ENCODE measurements around the gene GATD1.

GATD1 gene

DNA sequence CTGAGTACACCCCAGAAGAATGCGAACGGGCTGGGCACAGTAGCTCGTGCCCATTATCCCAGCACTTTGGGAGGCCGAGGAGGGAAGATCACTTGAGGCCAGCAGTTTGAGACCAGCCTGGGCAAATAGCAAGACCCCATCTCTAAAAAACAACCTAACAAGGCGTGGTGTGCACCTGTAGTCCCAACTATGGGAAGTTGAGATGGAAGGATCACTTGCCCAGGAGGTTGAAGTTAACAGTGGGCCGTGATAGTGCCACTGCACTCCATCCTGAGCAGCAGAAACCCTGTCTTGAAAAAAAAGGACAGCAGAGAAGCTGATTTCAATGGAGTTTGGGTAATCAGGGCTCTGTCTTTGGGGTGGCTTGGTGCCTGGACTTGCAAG lies 35.8 kb upstream of the GATD1 start:
- peaks cover 19% of the 10 kb centered on the region for H3K79me2 ChIP-seq (ENCODE audit: control insufficient read depth, insufficient read depth, low read length, poor library complexity)
- no peak overlapping the region for H3K27ac ChIP-seq (ENCODE audit: low read depth, low read length)
- H3K36me3 ChIP-seq (ENCODE audit: control insufficient read depth in 1 of 2, insufficient read depth in 2 of 2, low read length in 2 of 2) = peaks cover 31% of the 10 kb centered on the region in 2 experiments
- H3K27me3 ChIP-seq (ENCODE audit: insufficient read depth, low read length) = no peaks in the 10 kb centered on the region
- DNase-seq = no peak
- H3K18ac ChIP-seq (ENCODE audit: low read length) = no peak overlapping the region
- H2BK12ac ChIP-seq (ENCODE audit: low read length) = no peak overlapping the region
- H3K23ac ChIP-seq (ENCODE audit: low read length) = no peak overlapping the region
- no peak overlapping the region for H4K12ac ChIP-seq (ENCODE audit: low read depth, low read length)
- no peak overlapping the region for H2BK120ac ChIP-seq (ENCODE audit: insufficient read depth, low read length, poor library complexity)
- H3K4ac ChIP-seq (ENCODE audit: low read depth, low read length) = no peak overlapping the region
- WGBS (ENCODE audit: extremely low coverage, insufficient coverage, insufficient read length) = no CpG with 5 or more reads among the region's 6 CpGs
- H3K9me3 ChIP-seq (ENCODE audit: insufficient read depth, low read depth, low read length) = peaks cover 2% of the 10 kb centered on the region
- no peak overlapping the region for H3K14ac ChIP-seq (ENCODE audit: low read length)
- no peak overlapping the region for H3K4me3 ChIP-seq (ENCODE audit: low read depth, low read length)
- H2AK5ac ChIP-seq (ENCODE audit: low read length) = no peak overlapping the region
- H2BK5ac ChIP-seq (ENCODE audit: low read depth, low read length, poor library complexity) = no peak overlapping the region
- H3K4me2 ChIP-seq (ENCODE audit: low read length) = no peak overlapping the region
- no peak overlapping the region for H2AFZ ChIP-seq (ENCODE audit: insufficient read depth, low read length, poor library complexity)
- H3K9ac ChIP-seq (ENCODE audit: low read length) = no peak overlapping the region
- H3K79me1 ChIP-seq (ENCODE audit: low read length) = peaks cover 14% of the 10 kb centered on the region
- peaks cover 9 to 17% of the 10 kb centered on the region in 2 experiments for H3K4me1 ChIP-seq (ENCODE audit: control insufficient read depth in 1 of 2, insufficient read depth in 2 of 2, low read length in 2 of 2)
- H4K8ac ChIP-seq (ENCODE audit: low read depth, low read length) = no peak overlapping the region
- H4K91ac ChIP-seq (ENCODE audit: low read depth, low read length) = no peak overlapping the region

DNA sequence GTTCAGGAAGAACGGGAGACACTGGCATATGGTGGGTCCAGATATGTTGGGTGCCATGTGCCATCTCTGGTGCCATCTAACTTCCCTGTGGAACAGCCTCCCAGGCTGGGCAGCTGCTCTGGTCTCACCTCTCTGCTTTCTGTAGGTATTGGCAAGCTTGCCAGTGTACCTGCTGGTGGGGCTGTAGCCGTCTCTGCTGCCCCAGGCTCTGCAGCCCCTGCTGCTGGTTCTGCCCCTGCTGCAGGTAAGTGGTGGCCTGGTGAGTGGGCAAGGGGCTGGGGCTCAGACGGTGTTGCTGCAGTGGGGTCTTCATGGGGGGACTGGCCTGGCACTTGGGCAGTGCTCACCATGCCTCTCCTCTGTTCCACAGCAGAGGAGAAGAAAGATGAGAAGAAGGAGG lies 35.1 kb upstream of the GATD1 start:
- no CpG with 5 or more reads among the region's 3 CpGs for WGBS (ENCODE audit: extremely low coverage, insufficient coverage, insufficient read length)
- Histone ChIP-seq H4K12ac (ENCODE audit: low read depth, low read length) (no peak overlapping the region), H3K9me3 (ENCODE audit: insufficient read depth, low read depth, low read length) (peaks cover 2% of the 10 kb centered on the region), H3K79me1 (ENCODE audit: low read length) (peaks cover 14% of the 10 kb centered on the region), H3K18ac (ENCODE audit: low read length) (no peak overlapping the region), H2BK12ac (ENCODE audit: low read length) (no peak overlapping the region), H3K23ac (ENCODE audit: low read length) (no peak overlapping the region), H4K8ac (ENCODE audit: low read depth, low read length) (no peak overlapping the region), H3K9ac (ENCODE audit: low read length) (no peak overlapping the region), H2AFZ (ENCODE audit: insufficient read depth, low read length, poor library complexity) (no peak overlapping the region), H4K91ac (ENCODE audit: low read depth, low read length) (no peak overlapping the region), H3K4me2 (ENCODE audit: low read length) (no peak overlapping the region), H2AK5ac (ENCODE audit: low read length) (no peak overlapping the region), H3K27me3 (ENCODE audit: insufficient read depth, low read length) (no peaks in the 10 kb centered on the region), H3K4me3 (ENCODE audit: low read depth, low read length) (no peak overlapping the region), H3K36me3 (ENCODE audit: control insufficient read depth in 1 of 2, insufficient read depth in 2 of 2, low read length in 2 of 2) (peaks cover 31% of the 10 kb centered on the region in 2 experiments), H3K4ac (ENCODE audit: low read depth, low read length) (no peak overlapping the region), H2BK120ac (ENCODE audit: insufficient read depth, low read length, poor library complexity) (no peak overlapping the region), H3K14ac (ENCODE audit: low read length) (no peak overlapping the region), H3K4me1 (ENCODE audit: control insufficient read depth in 1 of 2, insufficient read depth in 2 of 2, low read length in 2 of 2) (peaks cover 9 to 17% of the 10 kb centered on the region in 2 experiments), H2BK5ac (ENCODE audit: low read depth, low read length, poor library complexity) (no peak overlapping the region), H3K79me2 (ENCODE audit: control insufficient read depth, insufficient read depth, low read length, poor library complexity) (peaks cover 19% of the 10 kb centered on the region), H3K27ac (ENCODE audit: low read depth, low read length) (no peak overlapping the region)
- DNase-seq = no peak

DNA sequence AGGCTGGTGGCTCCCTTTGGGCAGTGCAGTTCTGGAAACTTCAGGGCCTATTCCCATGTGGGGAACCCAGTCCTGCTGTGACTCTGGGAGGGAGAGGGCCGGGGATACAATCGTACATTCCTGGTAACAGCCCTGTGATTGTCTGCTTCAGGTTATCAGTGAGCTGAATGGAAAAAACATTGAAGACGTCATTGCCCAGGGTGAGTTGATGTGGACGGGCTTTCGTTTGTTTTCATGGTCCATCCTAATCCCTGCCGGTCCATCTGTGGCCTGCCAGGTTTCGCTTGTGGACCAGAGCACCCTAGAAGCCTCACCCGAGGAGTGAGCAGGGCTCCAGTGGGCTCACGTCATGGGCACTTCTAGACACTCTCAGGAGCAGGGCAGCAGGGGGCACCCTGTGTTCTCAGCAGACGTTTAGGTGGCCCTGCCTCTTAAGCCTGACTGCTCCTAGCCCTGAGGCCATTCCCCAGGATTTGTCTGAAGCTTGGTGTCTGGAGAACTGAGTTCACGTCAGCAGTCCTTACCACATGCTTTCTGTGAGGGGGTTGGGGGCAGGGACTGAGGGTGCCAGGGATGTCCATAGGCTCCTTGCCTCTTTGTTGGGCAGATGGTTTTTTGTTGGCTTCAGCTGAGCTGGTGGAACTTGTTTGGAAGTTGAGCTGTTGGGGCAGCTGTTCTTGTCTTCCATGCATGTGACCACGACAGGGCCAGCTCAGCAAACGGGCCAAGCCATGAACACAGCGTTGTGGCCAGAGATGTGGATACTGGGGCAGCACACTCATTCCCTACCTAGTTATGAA lies 34.4 kb upstream of the GATD1 start:
- no peak overlapping the region for H2AK5ac ChIP-seq (ENCODE audit: low read length)
- DNase-seq = no peak
- no peaks in the 10 kb centered on the region for H3K27me3 ChIP-seq (ENCODE audit: insufficient read depth, low read length)
- H3K4me3 ChIP-seq (ENCODE audit: low read depth, low read length) = no peak overlapping the region
- WGBS (ENCODE audit: extremely low coverage, insufficient coverage, insufficient read length) = no CpG with 5 or more reads among the region's 14 CpGs
- no peak overlapping the region for H4K8ac ChIP-seq (ENCODE audit: low read depth, low read length)
- H3K4me1 ChIP-seq (ENCODE audit: control insufficient read depth in 1 of 2, insufficient read depth in 2 of 2, low read length in 2 of 2) = peaks cover 9 to 17% of the 10 kb centered on the region in 2 experiments
- H3K14ac ChIP-seq (ENCODE audit: low read length) = no peak overlapping the region
- H3K4me2 ChIP-seq (ENCODE audit: low read length) = peak overlapping the region; percentile 80
- no peak overlapping the region for H4K12ac ChIP-seq (ENCODE audit: low read depth, low read length)
- H4K91ac ChIP-seq (ENCODE audit: low read depth, low read length) = no peak overlapping the region
- no peak overlapping the region for H2BK5ac ChIP-seq (ENCODE audit: low read depth, low read length, poor library complexity)
- no peak overlapping the region for H3K27ac ChIP-seq (ENCODE audit: low read depth, low read length)
- peaks cover 31% of the 10 kb centered on the region in 2 experiments for H3K36me3 ChIP-seq (ENCODE audit: control insufficient read depth in 1 of 2, insufficient read depth in 2 of 2, low read length in 2 of 2)
- peak overlapping the region; percentile 42 for H3K18ac ChIP-seq (ENCODE audit: low read length)
- peaks cover 19% of the 10 kb centered on the region for H3K79me2 ChIP-seq (ENCODE audit: control insufficient read depth, insufficient read depth, low read length, poor library complexity)
- H2BK120ac ChIP-seq (ENCODE audit: insufficient read depth, low read length, poor library complexity) = no peak overlapping the region
- no peak overlapping the region for H2AFZ ChIP-seq (ENCODE audit: insufficient read depth, low read length, poor library complexity)
- no peak overlapping the region for H3K23ac ChIP-seq (ENCODE audit: low read length)
- H3K4ac ChIP-seq (ENCODE audit: low read depth, low read length) = peak overlapping the region; percentile 43
- H3K79me1 ChIP-seq (ENCODE audit: low read length) = peaks cover 14% of the 10 kb centered on the region
- no peak overlapping the region for H3K9ac ChIP-seq (ENCODE audit: low read length)
- H2BK12ac ChIP-seq (ENCODE audit: low read length) = no peak overlapping the region
- peaks cover 2% of the 10 kb centered on the region for H3K9me3 ChIP-seq (ENCODE audit: insufficient read depth, low read depth, low read length)

DNA sequence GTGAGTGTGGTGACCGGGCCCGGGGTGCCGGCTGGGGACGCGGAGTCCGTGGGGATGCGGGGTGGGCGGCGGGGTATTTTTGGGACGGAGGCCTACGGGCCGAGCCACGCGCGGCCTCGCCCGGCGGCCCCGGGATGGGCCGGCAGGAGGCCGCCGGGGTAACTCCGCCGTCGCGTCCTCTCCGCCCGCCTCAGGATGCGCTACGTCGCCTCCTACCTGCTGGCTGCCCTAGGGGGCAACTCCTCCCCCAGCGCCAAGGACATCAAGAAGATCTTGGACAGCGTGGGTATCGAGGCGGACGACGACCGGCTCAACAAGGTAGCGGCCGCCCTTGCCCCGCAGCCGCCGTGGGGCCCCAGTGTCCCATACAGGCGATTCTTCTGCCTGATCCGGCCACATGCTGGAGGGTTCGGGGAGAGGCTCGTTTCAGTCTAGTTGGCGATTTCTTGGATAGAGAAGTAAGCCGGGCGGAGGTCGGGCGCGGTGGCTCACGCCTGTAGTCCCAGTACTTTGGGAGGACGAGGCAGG lies 32.8 kb upstream of the GATD1 start:
- Histone ChIP-seq H2BK12ac (ENCODE audit: low read length) (peak overlapping the region; percentile 27), H4K12ac (ENCODE audit: low read depth, low read length) (peak overlapping the region; percentile 71), H3K4me1 (ENCODE audit: control insufficient read depth in 1 of 2, insufficient read depth in 2 of 2, low read length in 2 of 2) (peaks cover 12 to 17% of the 10 kb centered on the region in 2 experiments), H3K4me3 (ENCODE audit: low read depth, low read length) (peak overlapping the region; percentile 95), H3K27me3 (ENCODE audit: insufficient read depth, low read length) (no peaks in the 10 kb centered on the region), H3K79me2 (ENCODE audit: control insufficient read depth, insufficient read depth, low read length, poor library complexity) (peaks cover 23% of the 10 kb centered on the region), H3K4me2 (ENCODE audit: low read length) (peak overlapping the region; percentile 80), H4K91ac (ENCODE audit: low read depth, low read length) (peak overlapping the region; percentile 85), H3K27ac (ENCODE audit: low read depth, low read length) (peak overlapping the region; percentile 61), H3K9me3 (ENCODE audit: insufficient read depth, low read depth, low read length) (peaks cover 2% of the 10 kb centered on the region), H3K18ac (ENCODE audit: low read length) (peak overlapping the region; percentile 80), H2AFZ (ENCODE audit: insufficient read depth, low read length, poor library complexity) (peak overlapping the region; percentile 54), H2BK5ac (ENCODE audit: low read depth, low read length, poor library complexity) (no peak overlapping the region), H3K14ac (ENCODE audit: low read length) (peak overlapping the region; percentile 88), H3K36me3 (ENCODE audit: control insufficient read depth in 1 of 2, insufficient read depth in 2 of 2, low read length in 2 of 2) (peaks cover 29 to 31% of the 10 kb centered on the region in 2 experiments), H4K8ac (ENCODE audit: low read depth, low read length) (peak overlapping the region; percentile 66), H3K4ac (ENCODE audit: low read depth, low read length) (peak overlapping the region; percentile 98), H3K79me1 (ENCODE audit: low read length) (peaks cover 19% of the 10 kb centered on the region), H2BK120ac (ENCODE audit: insufficient read depth, low read length, poor library complexity) (peak overlapping the region; percentile 13), H3K9ac (ENCODE audit: low read length) (peak overlapping the region; percentile 80), H3K23ac (ENCODE audit: low read length) (no peak overlapping the region), H2AK5ac (ENCODE audit: low read length) (peak overlapping the region; percentile 93)
- DNase-seq = peak in 1 of 2 donors; percentile 38
- no CpG with 5 or more reads among the region's 55 CpGs for WGBS (ENCODE audit: extremely low coverage, insufficient coverage, insufficient read length)
